UCSD-AML1 (cell line): ENCODE results near the gene DHX30.
"Not testable (repeated sequence)": the region's sequence is repeated elsewhere in the genome, so short reads cannot be mapped to it uniquely, and the experiment has no call there.

Source experiments
- DNase-seq: peaks from one replicate; lab custom pipeline; 2025; ENCODE audit not compliant: unreplicated experiment; lab: John Stamatoyannopoulos, UW

DHX30 gene

GRCh38 chr3:47877290-47877689, 74.4 kb downstream of the DHX30 start:
- DNase-seq, result no peak

GRCh38 chr3:47877719-47878118, 74.8 kb downstream of the DHX30 start:
- no peak for DNase-seq

- DNase-seq, result no peak
These were observed 79.4 kb downstream of the DHX30 start for GRCh38 chr3:47882338-47882737.

DNA sequence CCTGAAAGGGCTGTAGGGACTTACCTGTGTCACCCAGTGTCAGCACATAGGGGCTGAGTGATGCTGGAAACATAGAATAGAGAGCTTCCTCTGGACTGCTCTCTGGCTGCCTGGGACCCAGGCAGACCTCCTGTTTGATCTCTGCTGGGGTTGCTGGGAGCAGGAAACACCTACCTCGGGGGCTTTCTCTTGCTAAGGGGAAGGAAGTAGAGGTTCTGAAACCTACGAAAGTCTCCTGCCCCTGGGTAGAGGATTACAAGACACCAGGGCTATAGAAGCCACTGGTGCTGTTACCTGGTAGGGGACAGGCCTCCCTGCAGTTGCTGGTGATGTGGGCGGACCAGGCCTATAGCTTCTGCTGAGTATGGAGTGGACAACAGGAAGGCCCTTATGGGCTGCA, 81.7 kb downstream of the DHX30 start:
- no peak for DNase-seq

DNA sequence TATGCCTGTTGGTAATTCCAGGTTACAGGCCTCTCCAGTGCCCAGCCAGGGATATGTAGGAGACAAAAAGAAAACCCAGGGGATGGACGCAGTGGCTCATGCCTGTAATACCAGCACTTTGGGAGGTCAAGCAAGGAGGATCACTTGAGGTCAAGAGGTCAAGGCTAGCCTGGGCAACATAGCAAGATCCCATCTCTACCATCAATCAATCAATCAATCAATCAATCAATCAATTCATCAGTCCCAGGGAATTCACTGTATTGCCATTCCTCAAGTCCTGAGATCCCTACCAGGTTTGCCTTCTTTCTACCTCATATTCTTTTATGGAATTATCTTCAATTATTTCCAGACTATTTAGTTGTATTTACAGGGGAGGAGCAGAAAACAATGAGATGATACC, 82.2 kb downstream of the DHX30 start:
- no peak for DNase-seq

GRCh38 chr3:47887991-47888390, 85.1 kb downstream of the DHX30 start:
- DNase-seq, result not testable (repeated sequence)

GRCh38 chr3:47888986-47889757, 86.2 kb downstream of the DHX30 start:
- DNase-seq, result no peak

DNA sequence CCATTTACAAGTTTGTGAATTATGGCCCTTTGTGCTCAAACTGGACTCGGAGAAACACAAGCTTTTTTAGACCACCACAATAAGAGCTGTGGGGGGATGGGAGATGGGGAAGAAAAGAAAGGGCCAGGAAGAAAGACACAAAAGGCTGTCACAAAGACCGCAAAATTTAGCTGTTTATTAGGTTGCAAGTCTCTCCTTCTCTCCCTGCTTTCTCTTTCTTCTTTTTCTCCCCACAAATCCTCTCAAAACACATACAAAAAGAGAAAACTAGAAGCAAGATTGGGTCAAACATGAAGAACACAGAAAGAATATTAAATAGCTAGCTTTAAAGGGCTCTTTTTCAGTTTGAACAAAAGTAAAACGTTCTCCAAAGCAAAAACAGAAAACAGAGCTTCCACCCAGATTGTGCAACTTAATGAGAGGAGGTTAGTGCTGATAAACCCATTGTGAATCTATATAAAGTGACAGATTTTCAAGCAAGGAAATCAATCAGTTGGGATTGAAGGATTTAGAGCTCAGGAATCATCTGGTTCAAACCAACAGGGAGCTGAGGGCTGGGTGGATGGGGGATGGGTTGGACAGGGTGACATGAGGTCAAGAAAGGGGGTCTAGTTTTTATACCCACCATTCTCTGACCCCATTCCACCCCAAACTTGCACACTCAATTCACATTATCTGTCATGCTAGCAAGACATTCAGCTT, 87.3 kb downstream of the DHX30 start:
- DNase-seq, result no peak

DNA sequence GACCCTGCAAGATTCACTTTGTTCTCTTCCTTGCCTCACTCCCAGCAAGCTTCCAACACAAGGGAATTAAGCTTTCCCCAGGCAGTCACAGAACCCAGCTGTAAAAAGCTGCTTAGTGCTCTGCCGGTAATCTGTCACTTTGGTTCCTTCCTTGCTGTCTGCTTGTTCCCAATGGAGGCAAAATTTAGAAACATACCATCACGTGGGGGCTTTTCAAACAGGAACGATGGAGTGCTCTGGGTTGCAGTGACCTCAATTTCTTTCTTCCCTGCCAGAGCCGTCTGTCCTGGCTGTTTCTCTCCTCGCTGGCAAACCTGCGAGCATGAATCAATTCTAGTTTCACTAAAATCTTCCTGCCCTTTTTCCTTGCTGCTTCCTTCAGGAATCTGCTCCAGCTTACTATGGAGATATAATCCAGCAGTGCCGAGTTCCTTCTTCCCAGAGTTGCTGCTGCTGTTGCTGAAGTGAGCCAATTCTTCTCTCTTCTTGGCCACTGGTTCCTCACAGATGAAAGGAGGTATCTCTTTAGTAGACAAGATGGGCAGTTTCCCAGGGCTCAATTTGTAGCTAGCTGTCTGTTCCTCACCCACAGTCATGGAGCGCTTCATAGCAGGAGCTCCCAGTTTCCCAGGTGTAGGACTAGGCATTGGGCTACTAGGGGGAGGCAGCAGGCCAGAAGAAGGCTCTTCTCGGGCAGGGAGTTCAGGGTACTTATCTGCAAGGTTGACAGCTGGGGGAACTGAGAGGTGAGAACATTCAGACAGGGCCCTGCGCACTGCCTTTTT, 88.1 kb downstream of the DHX30 start:
- DNase-seq, result no peak

DNA sequence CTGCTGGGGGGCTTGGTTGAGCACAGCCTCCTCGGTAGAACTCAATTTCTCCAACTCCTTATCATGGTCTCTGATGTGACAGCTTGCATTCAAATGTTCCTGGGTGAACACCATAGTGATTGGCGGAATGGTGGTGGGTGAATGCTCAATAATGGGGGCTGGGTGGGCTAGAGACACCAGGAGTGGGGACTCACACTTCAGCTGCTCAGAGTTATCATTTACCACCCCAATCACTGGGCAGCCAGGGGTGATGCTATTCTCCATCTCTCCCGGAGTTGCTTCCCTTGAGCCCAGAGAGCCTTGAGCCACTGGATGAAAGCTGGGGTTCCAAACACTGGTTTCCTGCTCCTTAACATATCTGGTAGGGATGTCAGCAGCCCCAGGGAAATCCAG, 88.7 kb downstream of the DHX30 start:
- DNase-seq, result no peak

DNA sequence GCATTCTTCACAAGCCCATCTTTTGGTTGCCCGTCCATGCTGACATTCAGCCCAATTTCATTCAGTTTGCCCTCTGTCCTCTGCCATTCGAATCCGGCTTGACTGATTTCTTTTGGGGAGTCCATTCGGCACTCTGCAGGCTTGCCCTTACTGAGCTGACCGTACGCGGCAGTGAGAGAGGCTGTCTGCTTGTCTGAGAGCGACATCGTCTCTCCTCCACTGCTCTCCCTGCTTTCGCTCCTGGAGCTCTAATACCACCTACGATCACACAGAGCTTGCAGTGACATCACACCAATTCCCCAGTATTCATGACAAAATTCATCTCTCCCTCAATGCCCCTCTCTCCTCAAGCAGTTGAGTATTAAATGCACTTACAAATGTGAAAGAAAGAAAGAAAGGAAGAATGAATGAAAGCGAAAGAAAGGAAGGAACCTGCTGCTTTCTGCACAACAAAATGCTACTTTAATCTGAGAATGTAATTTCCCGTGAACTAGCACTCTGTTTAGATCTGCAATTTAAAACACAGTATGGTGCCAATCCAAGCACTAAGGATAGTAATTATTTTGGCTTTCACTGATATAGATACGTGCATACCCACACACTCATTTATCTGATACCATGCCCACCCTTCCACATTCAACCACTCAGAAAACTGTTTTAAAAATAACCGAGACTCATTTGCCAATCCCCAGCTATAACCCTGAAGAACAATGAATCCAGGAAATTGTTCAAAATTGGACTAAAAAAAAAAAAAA, 89.5 kb downstream of the DHX30 start:
- no peak for DNase-seq

DNA sequence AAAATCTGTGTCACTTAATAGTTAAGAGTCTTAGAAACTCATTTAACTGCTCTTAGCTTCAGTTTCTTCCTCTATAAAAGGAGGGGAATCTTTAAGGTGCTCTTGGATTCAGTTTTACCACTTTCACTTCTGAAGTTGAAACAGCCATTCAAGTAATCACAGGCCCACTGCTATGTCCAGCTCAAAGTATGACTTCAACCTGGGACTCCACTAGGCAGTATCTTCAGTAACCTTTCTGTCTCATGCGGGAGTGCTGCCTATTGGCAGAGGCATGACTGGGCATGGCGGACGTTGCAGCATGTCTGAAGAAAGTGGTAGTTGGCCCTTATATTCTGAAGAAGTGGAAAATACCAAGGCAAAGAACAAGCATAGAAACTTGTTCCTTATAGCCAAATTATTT, 92.3 kb downstream of the DHX30 start:
- DNase-seq, result no peak

GRCh38 chr3:47896736-47897135, 93.8 kb downstream of the DHX30 start:
- DNase-seq, result no peak

GRCh38 chr3:47897954-47898353, 95.0 kb downstream of the DHX30 start:
- no peak for DNase-seq

DNA sequence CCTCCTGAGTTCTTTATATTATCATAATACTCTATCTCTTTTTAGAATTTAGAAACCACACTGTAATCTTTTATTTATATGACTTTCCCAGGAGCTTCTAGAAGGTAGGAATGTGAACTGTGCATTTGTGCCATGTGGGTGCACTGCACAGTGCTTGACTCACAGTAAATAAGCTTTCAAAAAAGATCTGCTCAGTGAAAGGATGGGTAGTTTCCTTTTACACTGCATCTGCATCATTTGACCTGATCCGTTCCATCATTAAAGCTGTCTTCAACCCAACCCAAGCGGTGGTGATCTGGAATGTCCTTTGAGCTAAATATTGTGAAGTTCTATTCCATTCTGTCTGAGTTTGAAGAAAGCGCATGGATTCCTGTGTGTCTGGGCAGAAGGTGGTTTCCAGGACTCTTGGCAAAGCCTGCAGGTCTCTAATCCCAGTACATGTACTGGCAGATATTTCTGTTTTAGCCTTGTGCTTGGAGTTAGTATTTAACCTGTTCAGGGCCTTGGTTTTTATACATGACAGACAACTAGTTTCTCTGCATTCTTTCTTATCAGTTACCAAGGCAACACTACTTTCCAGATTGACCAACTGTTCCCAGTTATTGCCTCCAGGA, 96.7 kb downstream of the DHX30 start:
- DNase-seq, result no peak
